GM12878 (cell line): Measurements from ENCODE around the gene RARRES1. TPM values are rescaled to one million over a fixed set of nuclear protein-coding genes. Genes with fewer than 3 reads are reported as not detected.

Experiments
- ATAC-seq: fragments of 200-7000 bp; cut with Tn5 transposase; 3 replicates; pipeline ENCODE4 v1.9.1; 2020; ENCODE audit warnings: mild to moderate bottlenecking, moderate library complexity
- BruUV-seq: library from RNA; stranded (reverse); fragments of 400-500 nt; replicated peaks from 2 replicates; lab custom pipeline; 2021; lab: Mats Ljungman, UMichigan
- CTCF ChIA-PET: fragments of 300-600 bp; sonication (Branson Sonifier 250); formaldehyde crosslinking; extraction: SDS; loops from one replicate; lab custom pipeline; 2021; ENCODE audit warnings: inconsistent platforms; lab: Yijun Ruan, JAX
- POLR2A ChIA-PET: fragments of 350-600 bp; formaldehyde crosslinking; extraction: SDS; loops from one replicate; lab custom pipeline; 2021; ENCODE audit warnings: inconsistent platforms; lab: Charles Lee
- RAD21 ChIA-PET: fragments of 300-600 bp; sonication (Branson Sonifier 250); formaldehyde crosslinking; loops from one replicate; lab custom pipeline; 2023; ENCODE audit warnings: antibody characterized with exemption; ENCODE audit not compliant: unreplicated experiment; lab: Charles Lee
- SMC1A ChIA-PET: fragments of 300-600 bp; sonication (Branson Sonifier 250); formaldehyde crosslinking; loops from one replicate; lab custom pipeline; 2023; ENCODE audit not compliant: unreplicated experiment, uncharacterized antibody; lab: Charles Lee
- DNase-seq: peaks from one replicate; pipeline ENCODE4 v3.0.0-alpha.2; 2011; ENCODE audit warnings: low read depth, low spot score
- FAIRE-seq: peaks from 3 replicates; lab custom pipeline; 2011; peaks lifted over from hg19 to GRCh38; lab: Jason Lieb, UNC
- H2AFZ ChIP-seq: 2 replicates; pipeline ENCODE4 v1.6.0; 2011; ENCODE audit warnings: low read depth, low read length, control low read depth; ENCODE audit not compliant: control insufficient read depth
- H3K27ac ChIP-seq: 2 replicates; pipeline ENCODE4 v1.5.1; 2011; ENCODE audit warnings: control low read depth; ENCODE audit not compliant: control insufficient read depth, insufficient read depth
- H3K27me3 ChIP-seq, 2 experiments: replicated peaks in 1 of 2; 2 replicates each; pipeline versions ENCODE4 v1.6.0 to v1.6.1; 2011; ENCODE audit warnings: low read length in 1 of 2; ENCODE audit not compliant: control insufficient read depth in 2 of 2, insufficient read depth in 2 of 2
- H3K36me3 ChIP-seq, 2 experiments: 2 replicates each; pipeline ENCODE4 v1.5.1; 2011; ENCODE audit warnings: low read length in 1 of 2; ENCODE audit not compliant: control insufficient read depth in 2 of 2, insufficient read depth in 2 of 2
- H3K4me1 ChIP-seq: 2 replicates; pipeline ENCODE4 v1.6.1; 2011; ENCODE audit warnings: mild to moderate bottlenecking, low read length, moderate library complexity, mixed read lengths; ENCODE audit not compliant: control insufficient read depth, insufficient read depth
- H3K4me2 ChIP-seq: 2 replicates; pipeline ENCODE4 v1.6.0; 2011; ENCODE audit warnings: control low read depth; ENCODE audit not compliant: control insufficient read depth, insufficient read depth
- H3K4me3 ChIP-seq: fragments of 200-600 bp; sonication (generic); 2 replicates; pipeline ENCODE4 v1.5.1; 2016
- H3K79me2 ChIP-seq: 2 replicates; pipeline ENCODE4 v1.6.0; 2011; ENCODE audit warnings: low read length; ENCODE audit not compliant: control insufficient read depth, insufficient read depth
- H3K9ac ChIP-seq: 2 replicates; pipeline ENCODE4 v1.8.0; 2011; ENCODE audit warnings: low read length, control low read depth, mixed read lengths; ENCODE audit not compliant: control insufficient read depth, insufficient read depth
- H3K9me3 ChIP-seq: replicated peaks from 3 replicates; pipeline ENCODE4 v1.5.1; 2011; ENCODE audit warnings: mild to moderate bottlenecking, low read length; ENCODE audit not compliant: control insufficient read depth, insufficient read depth
- H4K20me1 ChIP-seq: 2 replicates; pipeline ENCODE4 v1.6.0; 2011; ENCODE audit not compliant: control insufficient read depth, insufficient read depth
- BHLHE40 ChIP-seq, 2 experiments: fragments of 450-650 bp in 1 of 2; IDR thresholded peaks; 2 replicates each; pipeline ENCODE4 v1.6.1; 2011 to 2017; ENCODE audit warnings: low read depth in 2 of 2, borderline replicate concordance in 1 of 2, improper control_type of control experiment in 1 of 2, low read length in 1 of 2, mild to moderate bottlenecking in 1 of 2
- CEBPZ ChIP-seq: fragments of 150-350 bp; IDR thresholded peaks from 2 replicates; pipeline ENCODE4 v1.6.1; 2016; ENCODE audit warnings: low read depth, low read length
- HDGF ChIP-seq: fragments of 450-650 bp; IDR thresholded peaks from 2 replicates; pipeline ENCODE4 v1.6.1; 2016; ENCODE audit warnings: antibody characterized with exemption
- IKZF2 ChIP-seq, 2 experiments: fragments of 450-650 bp; IDR thresholded peaks; 2 replicates each; pipeline ENCODE4 v1.6.1; 2017; ENCODE audit warnings: mild to moderate bottlenecking in 2 of 2, moderate library complexity in 2 of 2
- PML ChIP-seq: IDR thresholded peaks from 2 replicates; pipeline ENCODE4 v1.6.1; 2012; ENCODE audit warnings: low read length, inconsistent platforms
- POU2F2 ChIP-seq: IDR thresholded peaks from 3 replicates; pipeline ENCODE4 v1.6.1; 2011; ENCODE audit warnings: low read depth, mild to moderate bottlenecking, low read length, borderline replicate concordance
- SMAD5 ChIP-seq: IDR thresholded peaks from 2 replicates; pipeline ENCODE4 v1.6.1; 2016; ENCODE audit warnings: antibody characterized with exemption, low read depth
- SMARCA5 ChIP-seq: fragments of 450-650 bp; IDR thresholded peaks from 2 replicates; pipeline ENCODE4 v1.6.1; 2017; ENCODE audit warnings: mild to moderate bottlenecking
- TAF1 ChIP-seq: IDR thresholded peaks from 2 replicates; pipeline ENCODE4 v1.6.1; 2011; ENCODE audit warnings: mild to moderate bottlenecking, low read depth, low read length, borderline replicate concordance
- USF2 ChIP-seq: IDR thresholded peaks from 2 replicates; pipeline ENCODE4 v1.6.1; 2011; ENCODE audit warnings: low read depth, low read length, improper control_type of control experiment, borderline replicate concordance
- WGBS: methylation state at CpG from one replicate; pipeline ENCODE4 v1.1.6; 2016; ENCODE audit warnings: low lambda C conversion rate; ENCODE audit not compliant: insufficient replicate concordance, insufficient coverage; ENCODE audit errors: missing lambda C conversion rate; 5-methylcytosine and 5-hydroxymethylcytosine counted together
- in situ Hi-C: fragments of 300-500 bp; cut with MboI; formaldehyde crosslinking; loops from 9 replicates; pipeline ENCODE4 v1.14.3; 2018; ENCODE audit warnings: mixed read lengths
- intact Hi-C: fragments of 100-400 bp; cut with micrococcal nuclease; formaldehyde crosslinking; loops from one replicate; pipeline ENCODE4 v1.14.2; 2022; ENCODE audit not compliant: unreplicated experiment
- polyA plus RNA-seq, 11 experiments: library from polyadenylated mRNA; depleted of rRNA in 4 of 11; unstranded in 6 of 11; stranded (reverse) in 5 of 11; fragments of >200 nt; fragmentation: Nextera tagmentation in 4 of 11; fragmentation: Illumina TruSeq in 1 of 11; extraction: Ambion mirVana in 4 of 11; extraction: Trizol in 1 of 11; gene quantifications; 1 replicate in 1 of 11; 2 replicates in 10 of 11; pipeline versions ENCODE4 v1.2.1 to v1.2.3, GENCODE V29; 2011 to 2016; ENCODE audit warnings: inconsistent platforms in 2 of 11, missing spikeins in 2 of 11, low read depth in 1 of 11
- total RNA-seq, 4 experiments: library from RNA; depleted of rRNA in 3 of 4; stranded (reverse); fragments of >200 nt in 3 of 4; fragmentation: Illumina TruSeq in 1 of 4; extraction: Trizol in 1 of 4; gene quantifications; 2 replicates each; pipeline versions ENCODE4 v1.2.1 to v1.2.3, GENCODE V29; 2013 to 2021
- TF ChIP-seq, protein P1 (sequence below): IDR thresholded peaks from 2 replicates; pipeline ENCODE4 v1.6.1; 2012; ENCODE audit warnings: low read depth, low read length, improper control_type of control experiment
- TF ChIP-seq, protein P2 (sequence below): fragments of 450-650 bp; formaldehyde crosslinking; IDR thresholded peaks from 2 replicates; pipeline ENCODE4 v1.4.0; 2020; ENCODE audit warnings: mild to moderate bottlenecking, moderate library complexity
- TF ChIP-seq, protein P3 (sequence below): fragments of 450-650 bp; IDR thresholded peaks from 2 replicates; pipeline ENCODE4 v1.6.1; 2016; ENCODE audit warnings: mild to moderate bottlenecking
- TF ChIP-seq, protein P4 (sequence below): IDR thresholded peaks from 2 replicates; pipeline ENCODE4 v1.6.1; 2011; ENCODE audit warnings: borderline replicate concordance, low read depth, mild to moderate bottlenecking, moderate library complexity, low read length; ENCODE audit not compliant: insufficient read depth, poor library complexity, severe bottlenecking

The RARRES1 gene
- total and polyA plus RNA-seq, 10 of the 15 experiments (the other 5 are each of a cell fraction or from before 2014, with no cell fraction given), result 0.02 to 0.83 (median 0.63) TPM; not detected in 7

DNA sequence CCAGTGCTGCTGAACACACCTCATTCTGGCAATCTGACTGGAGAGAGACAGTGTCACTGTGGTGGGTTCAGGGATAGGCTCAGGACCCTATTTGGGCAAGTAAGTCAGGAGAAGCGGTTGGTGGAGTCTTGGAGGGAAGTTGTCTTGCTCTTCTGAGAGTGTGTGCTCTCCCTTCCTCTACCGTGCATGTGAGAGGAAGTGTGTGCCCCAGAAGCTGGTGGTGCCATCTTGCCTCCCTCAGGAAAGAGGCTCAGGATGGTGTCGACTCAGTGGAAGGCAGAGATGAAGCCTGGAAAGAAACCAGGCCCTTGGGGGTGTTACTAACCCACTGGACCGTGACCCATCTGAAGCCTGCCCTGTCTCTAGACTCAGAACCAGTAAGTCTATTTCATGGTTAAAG is 6.8 kb upstream of the RARRES1 start:
- no peak for FAIRE-seq
- no peak for DNase-seq
- ChIA-PET POLR2A (no interaction called here), SMC1A (no interaction called here), RAD21 (no interaction called here), CTCF (no interaction called here)
- Histone ChIP-seq H3K79me2 (no peaks in the 10 kb centered on the region), H3K4me2 (no peak overlapping the region), H3K4me1 (no peaks in the 10 kb centered on the region), H3K9ac (no peak overlapping the region), H3K27ac (no peak overlapping the region), H3K4me3 (no peak overlapping the region), H3K27me3 (no peaks in the 10 kb centered on the region), H4K20me1 (no peaks in the 10 kb centered on the region), H3K36me3 (no peaks in the 10 kb centered on the region), H2AFZ (no peak overlapping the region), H3K9me3 (no peaks in the 10 kb centered on the region)
- no TSS peak for BruUV-seq
- intact Hi-C loops, result no loop called here
- no peak for ATAC-seq
- in situ Hi-C loops, result no loop called here
- 95% methylated on average over 4 of the region's 4 CpGs for WGBS
- TF ChIP-seq CEBPZ, result no peak
- TF ChIP-seq, protein P1, sequence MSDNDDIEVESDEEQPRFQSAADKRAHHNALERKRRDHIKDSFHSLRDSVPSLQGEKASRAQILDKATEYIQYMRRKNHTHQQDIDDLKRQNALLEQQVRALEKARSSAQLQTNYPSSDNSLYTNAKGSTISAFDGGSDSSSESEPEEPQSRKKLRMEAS, result no peak
- TF ChIP-seq TAF1, result no peak
- TF ChIP-seq IKZF2 (IDR thresholded peaks at IDR 0.05), result no peak
- TF ChIP-seq SMAD5, result no peak
- TF ChIP-seq, protein P2, sequence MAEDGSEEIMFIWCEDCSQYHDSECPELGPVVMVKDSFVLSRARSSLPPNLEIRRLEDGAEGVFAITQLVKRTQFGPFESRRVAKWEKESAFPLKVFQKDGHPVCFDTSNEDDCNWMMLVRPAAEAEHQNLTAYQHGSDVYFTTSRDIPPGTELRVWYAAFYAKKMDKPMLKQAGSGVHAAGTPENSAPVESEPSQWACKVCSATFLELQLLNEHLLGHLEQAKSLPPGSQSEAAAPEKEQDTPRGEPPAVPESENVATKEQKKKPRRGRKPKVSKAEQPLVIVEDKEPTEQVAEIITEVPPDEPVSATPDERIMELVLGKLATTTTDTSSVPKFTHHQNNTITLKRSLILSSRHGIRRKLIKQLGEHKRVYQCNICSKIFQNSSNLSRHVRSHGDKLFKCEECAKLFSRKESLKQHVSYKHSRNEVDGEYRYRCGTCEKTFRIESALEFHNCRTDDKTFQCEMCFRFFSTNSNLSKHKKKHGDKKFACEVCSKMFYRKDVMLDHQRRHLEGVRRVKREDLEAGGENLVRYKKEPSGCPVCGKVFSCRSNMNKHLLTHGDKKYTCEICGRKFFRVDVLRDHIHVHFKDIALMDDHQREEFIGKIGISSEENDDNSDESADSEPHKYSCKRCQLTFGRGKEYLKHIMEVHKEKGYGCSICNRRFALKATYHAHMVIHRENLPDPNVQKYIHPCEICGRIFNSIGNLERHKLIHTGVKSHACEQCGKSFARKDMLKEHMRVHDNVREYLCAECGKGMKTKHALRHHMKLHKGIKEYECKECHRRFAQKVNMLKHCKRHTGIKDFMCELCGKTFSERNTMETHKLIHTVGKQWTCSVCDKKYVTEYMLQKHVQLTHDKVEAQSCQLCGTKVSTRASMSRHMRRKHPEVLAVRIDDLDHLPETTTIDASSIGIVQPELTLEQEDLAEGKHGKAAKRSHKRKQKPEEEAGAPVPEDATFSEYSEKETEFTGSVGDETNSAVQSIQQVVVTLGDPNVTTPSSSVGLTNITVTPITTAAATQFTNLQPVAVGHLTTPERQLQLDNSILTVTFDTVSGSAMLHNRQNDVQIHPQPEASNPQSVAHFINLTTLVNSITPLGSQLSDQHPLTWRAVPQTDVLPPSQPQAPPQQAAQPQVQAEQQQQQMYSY (CRISPR knock-in tag), result no peak
- TF ChIP-seq SMARCA5, result no peak
- TF ChIP-seq PML, result no peak
- TF ChIP-seq, protein P3, sequence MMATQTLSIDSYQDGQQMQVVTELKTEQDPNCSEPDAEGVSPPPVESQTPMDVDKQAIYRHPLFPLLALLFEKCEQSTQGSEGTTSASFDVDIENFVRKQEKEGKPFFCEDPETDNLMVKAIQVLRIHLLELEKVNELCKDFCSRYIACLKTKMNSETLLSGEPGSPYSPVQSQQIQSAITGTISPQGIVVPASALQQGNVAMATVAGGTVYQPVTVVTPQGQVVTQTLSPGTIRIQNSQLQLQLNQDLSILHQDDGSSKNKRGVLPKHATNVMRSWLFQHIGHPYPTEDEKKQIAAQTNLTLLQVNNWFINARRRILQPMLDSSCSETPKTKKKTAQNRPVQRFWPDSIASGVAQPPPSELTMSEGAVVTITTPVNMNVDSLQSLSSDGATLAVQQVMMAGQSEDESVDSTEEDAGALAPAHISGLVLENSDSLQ, result no peak
- no peak for TF ChIP-seq POU2F2
- TF ChIP-seq, protein P4, sequence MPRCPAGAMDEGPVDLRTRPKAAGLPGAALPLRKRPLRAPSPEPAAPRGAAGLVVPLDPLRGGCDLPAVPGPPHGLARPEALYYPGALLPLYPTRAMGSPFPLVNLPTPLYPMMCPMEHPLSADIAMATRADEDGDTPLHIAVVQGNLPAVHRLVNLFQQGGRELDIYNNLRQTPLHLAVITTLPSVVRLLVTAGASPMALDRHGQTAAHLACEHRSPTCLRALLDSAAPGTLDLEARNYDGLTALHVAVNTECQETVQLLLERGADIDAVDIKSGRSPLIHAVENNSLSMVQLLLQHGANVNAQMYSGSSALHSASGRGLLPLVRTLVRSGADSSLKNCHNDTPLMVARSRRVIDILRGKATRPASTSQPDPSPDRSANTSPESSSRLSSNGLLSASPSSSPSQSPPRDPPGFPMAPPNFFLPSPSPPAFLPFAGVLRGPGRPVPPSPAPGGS, result no peak
- TF ChIP-seq BHLHE40 (IDR thresholded peaks at IDR 0.05; ENCODE audit: borderline replicate concordance in 1 of 2, low read depth in 2 of 2, low read length in 1 of 2), result no peak
- no peak for TF ChIP-seq USF2
- no peak for TF ChIP-seq HDGF
